Panc1 (cell line): Measurements from ENCODE around the gene VIPR2. TPM values are rescaled to one million over a fixed set of nuclear protein-coding genes. Genes with fewer than 3 reads are reported as not detected.

ENCODE experiments used
- ATAC-seq: fragments of 200-7000 bp; cut with Tn5 transposase; 2 replicates; pipeline ENCODE4 v1.9.1; 2020; ENCODE audit warnings: mild to moderate bottlenecking, moderate library complexity
- BruUV-seq: library from RNA; stranded (reverse); fragments of 400-500 nt; replicated peaks from 2 replicates; lab custom pipeline; 2021; lab: Mats Ljungman, UMichigan
- CTCF ChIA-PET: fragments of 300-600 bp; sonication (Branson Sonifier 250); formaldehyde crosslinking; loops from one replicate; lab custom pipeline; 2022; ENCODE audit warnings: antibody characterized with exemption; lab: Charles Lee
- POLR2A ChIA-PET: fragments of 300-600 bp; sonication (Branson Sonifier 250); formaldehyde crosslinking; loops from one replicate; lab custom pipeline; 2022; ENCODE audit warnings: antibody characterized with exemption; lab: Charles Lee
- DNase-seq: peaks from one replicate; pipeline ENCODE4 v3.0.0-alpha.2; 2010; ENCODE audit warnings: low read depth, low spot score
- H3K27ac ChIP-seq: 2 replicates; pipeline ENCODE4 v1.5.1; 2011; ENCODE audit warnings: mild to moderate bottlenecking, low read length, inconsistent platforms
- H3K27me3 ChIP-seq: fragments of 200-500 bp; sonication (Bioruptor generic); 2 replicates; pipeline ENCODE4 v1.6.0; 2014; ENCODE audit warnings: low read length, inconsistent platforms; ENCODE audit not compliant: control insufficient read depth, insufficient read depth
- H3K36me3 ChIP-seq: fragments of 200-500 bp; sonication (Bioruptor generic); 2 replicates; pipeline ENCODE4 v1.5.1; 2014; ENCODE audit warnings: inconsistent platforms, mild to moderate bottlenecking, low read length, moderate library complexity; ENCODE audit not compliant: control insufficient read depth, insufficient read depth
- H3K4me1 ChIP-seq: 2 replicates; pipeline ENCODE4 v1.5.1; 2011; ENCODE audit warnings: inconsistent platforms, mild to moderate bottlenecking, low read length, moderate library complexity; ENCODE audit not compliant: control insufficient read depth, insufficient read depth
- H3K4me3 ChIP-seq, 2 experiments: 2 replicates each; pipeline ENCODE4 v1.5.1; 2011 to 2012; ENCODE audit warnings: low read depth in 2 of 2, low read length in 2 of 2, mild to moderate bottlenecking in 2 of 2, inconsistent platforms in 1 of 2, moderate library complexity in 1 of 2
- H3K9me3 ChIP-seq: fragments of 200-500 bp; sonication (Bioruptor generic); 2 replicates; pipeline ENCODE4 v1.5.1; 2014; ENCODE audit warnings: low read depth, mild to moderate bottlenecking, inconsistent platforms, low read length, moderate library complexity; ENCODE audit not compliant: control insufficient read depth, insufficient read depth
- SIN3A ChIP-seq: IDR thresholded peaks from 2 replicates; pipeline ENCODE4 v1.6.1; 2012; ENCODE audit warnings: low read depth, mild to moderate bottlenecking, low read length, moderate library complexity, borderline replicate concordance; ENCODE audit not compliant: insufficient read depth
- TCF7L2 ChIP-seq: IDR thresholded peaks from 2 replicates; pipeline ENCODE4 v1.6.1; 2011; ENCODE audit warnings: mild to moderate bottlenecking, low read depth, low read length, inconsistent platforms
- in situ Hi-C: cut with HindIII; loops from 2 replicates; pipeline ENCODE4 v1.10.0; 2016; ENCODE audit warnings: low sequenced_read_pairs, low pct_unique_long_range_greater_than_20kb
- intact Hi-C: fragments of 100-400 bp; cut with micrococcal nuclease; formaldehyde crosslinking; loops from one replicate; pipeline ENCODE4 v1.10.0; 2022; ENCODE audit not compliant: unreplicated experiment
- total RNA-seq: library from RNA; stranded (reverse); gene quantifications from one replicate; pipeline ENCODE4 v1.2.1, GENCODE V29; 2021; ENCODE audit not compliant: unreplicated experiment
- TF ChIP-seq, protein P1 (sequence below), 2 experiments: IDR thresholded peaks; 2 replicates each; pipeline ENCODE4 v1.6.1; 2011 to 2012; ENCODE audit warnings: low read depth in 2 of 2, control low read depth in 1 of 2, low read length in 1 of 2, mild to moderate bottlenecking in 1 of 2, moderate library complexity in 1 of 2; ENCODE audit not compliant: insufficient read depth in 1 of 2

Gene VIPR2
- total RNA-seq, 1 experiment from 2014 or later, result not detected

DNA sequence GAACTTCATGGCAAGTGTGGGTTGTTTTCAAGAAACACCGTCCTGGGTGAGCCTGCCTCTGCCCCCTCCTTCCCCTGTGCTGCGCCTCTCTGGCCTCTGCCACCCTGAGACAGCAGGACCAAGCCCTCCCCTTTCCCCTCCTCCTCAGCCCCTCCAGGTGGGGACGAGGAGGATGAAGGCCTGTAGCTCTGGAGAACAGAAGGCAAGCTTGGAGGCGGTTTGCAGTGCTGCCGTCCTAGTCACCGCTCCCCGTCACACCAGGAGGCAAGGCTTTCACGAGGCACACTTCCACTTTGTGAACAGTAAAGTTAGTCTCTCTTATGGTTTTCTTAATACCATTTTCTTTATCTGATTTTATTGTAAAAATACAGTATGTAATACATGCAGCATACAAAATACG lies 8.8 kb upstream of the VIPR2 start:
- ATAC-seq, result no peak
- H3K36me3 ChIP-seq, result no peaks in the 10 kb centered on the region
- no peak for DNase-seq
- in situ Hi-C loops, result no loop called here
- TF ChIP-seq, protein P1, sequence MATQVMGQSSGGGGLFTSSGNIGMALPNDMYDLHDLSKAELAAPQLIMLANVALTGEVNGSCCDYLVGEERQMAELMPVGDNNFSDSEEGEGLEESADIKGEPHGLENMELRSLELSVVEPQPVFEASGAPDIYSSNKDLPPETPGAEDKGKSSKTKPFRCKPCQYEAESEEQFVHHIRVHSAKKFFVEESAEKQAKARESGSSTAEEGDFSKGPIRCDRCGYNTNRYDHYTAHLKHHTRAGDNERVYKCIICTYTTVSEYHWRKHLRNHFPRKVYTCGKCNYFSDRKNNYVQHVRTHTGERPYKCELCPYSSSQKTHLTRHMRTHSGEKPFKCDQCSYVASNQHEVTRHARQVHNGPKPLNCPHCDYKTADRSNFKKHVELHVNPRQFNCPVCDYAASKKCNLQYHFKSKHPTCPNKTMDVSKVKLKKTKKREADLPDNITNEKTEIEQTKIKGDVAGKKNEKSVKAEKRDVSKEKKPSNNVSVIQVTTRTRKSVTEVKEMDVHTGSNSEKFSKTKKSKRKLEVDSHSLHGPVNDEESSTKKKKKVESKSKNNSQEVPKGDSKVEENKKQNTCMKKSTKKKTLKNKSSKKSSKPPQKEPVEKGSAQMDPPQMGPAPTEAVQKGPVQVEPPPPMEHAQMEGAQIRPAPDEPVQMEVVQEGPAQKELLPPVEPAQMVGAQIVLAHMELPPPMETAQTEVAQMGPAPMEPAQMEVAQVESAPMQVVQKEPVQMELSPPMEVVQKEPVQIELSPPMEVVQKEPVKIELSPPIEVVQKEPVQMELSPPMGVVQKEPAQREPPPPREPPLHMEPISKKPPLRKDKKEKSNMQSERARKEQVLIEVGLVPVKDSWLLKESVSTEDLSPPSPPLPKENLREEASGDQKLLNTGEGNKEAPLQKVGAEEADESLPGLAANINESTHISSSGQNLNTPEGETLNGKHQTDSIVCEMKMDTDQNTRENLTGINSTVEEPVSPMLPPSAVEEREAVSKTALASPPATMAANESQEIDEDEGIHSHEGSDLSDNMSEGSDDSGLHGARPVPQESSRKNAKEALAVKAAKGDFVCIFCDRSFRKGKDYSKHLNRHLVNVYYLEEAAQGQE (IDR thresholded peaks at IDR 0.05; ENCODE audit: insufficient read depth in 1 of 2, low read depth in 2 of 2, low read length in 1 of 2), result no peak
- TF ChIP-seq TCF7L2 (no peak), SIN3A (no peak)
- H3K27ac ChIP-seq, result no peak overlapping the region
- CTCF ChIA-PET, result no interaction called here
- no peaks in the 10 kb centered on the region for H3K27me3 ChIP-seq
- no TSS peak for BruUV-seq
- H3K4me1 ChIP-seq, result no peaks in the 10 kb centered on the region
- intact Hi-C loops, result no loop called here
- POLR2A ChIA-PET, result no interaction called here
- H3K9me3 ChIP-seq, result no peaks in the 10 kb centered on the region
- H3K4me3 ChIP-seq, result no peak overlapping the region

DNA sequence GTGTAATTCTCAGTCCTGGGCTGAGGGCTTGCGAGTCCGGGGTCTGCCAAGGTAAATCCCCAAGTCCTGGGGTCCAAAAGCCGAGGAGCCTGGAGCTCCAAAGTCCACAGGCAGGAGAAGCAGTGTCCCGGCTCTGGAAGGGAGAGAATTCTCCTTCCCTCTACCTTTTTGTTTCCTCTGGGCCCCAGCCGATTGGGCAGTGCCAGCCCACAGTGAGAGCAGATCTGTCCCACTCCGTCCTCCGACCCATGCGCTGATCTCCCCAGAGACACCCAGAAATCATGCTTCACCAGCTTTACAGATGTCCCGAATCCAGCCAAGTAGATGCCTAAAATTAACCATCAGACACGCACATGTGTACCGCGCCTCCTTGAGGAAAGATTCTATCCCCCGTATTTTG lies 8.1 kb upstream of the VIPR2 start:
- H3K9me3 ChIP-seq, result no peaks in the 10 kb centered on the region
- ATAC-seq (no peak), DNase-seq (no peak)
- ChIA-PET CTCF (no interaction called here), POLR2A (no interaction called here)
- intact Hi-C loops, result no loop called here
- no TSS peak for BruUV-seq
- no peaks in the 10 kb centered on the region for H3K27me3 ChIP-seq
- H3K4me3 ChIP-seq, result no peak overlapping the region
- TF ChIP-seq, protein P1 (IDR thresholded peaks at IDR 0.05; ENCODE audit: insufficient read depth in 1 of 2, low read depth in 2 of 2, low read length in 1 of 2), result no peak
- no peaks in the 10 kb centered on the region for H3K36me3 ChIP-seq
- no peak overlapping the region for H3K27ac ChIP-seq
- in situ Hi-C loops, result no loop called here
- H3K4me1 ChIP-seq, result no peaks in the 10 kb centered on the region

DNA sequence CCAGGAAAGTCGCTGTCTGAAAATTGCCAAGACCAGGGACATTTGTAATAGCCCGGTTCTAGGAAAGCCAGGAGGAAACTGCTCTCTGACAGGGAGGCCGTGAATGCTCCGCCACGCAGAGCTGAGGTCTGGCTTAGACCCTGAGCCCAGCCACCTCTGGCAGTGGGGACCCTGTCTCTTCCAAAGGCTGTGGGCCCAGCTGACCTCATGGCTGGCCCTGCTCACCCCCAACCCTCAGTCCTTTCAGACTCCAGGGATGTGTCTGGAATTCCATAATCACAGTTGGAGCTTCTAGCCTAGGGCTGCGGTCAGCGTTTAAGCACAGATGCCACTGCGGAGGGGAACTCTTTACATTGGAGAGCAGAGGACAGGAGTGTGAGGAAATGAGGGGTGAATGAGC lies 6.6 kb upstream of the VIPR2 start:
- POLR2A ChIA-PET, result no interaction called here
- in situ Hi-C loops (no loop called here), intact Hi-C loops (no loop called here)
- DNase-seq (no peak), ATAC-seq (no peak)
- Histone ChIP-seq H3K4me3 (no peak overlapping the region), H3K4me1 (no peaks in the 10 kb centered on the region), H3K36me3 (no peaks in the 10 kb centered on the region), H3K9me3 (no peaks in the 10 kb centered on the region), H3K27ac (no peak overlapping the region), H3K27me3 (0 out of 2 replicates have a peak, but pooled peaks cover under 1% of the 10 kb centered on the region)
- no TSS peak for BruUV-seq
- TF ChIP-seq TCF7L2, result no peak
- no peak for TF ChIP-seq SIN3A
- CTCF ChIA-PET, result no interaction called here
